Neural cell (in vitro differentiated cells): Measurements from ENCODE around the gene LHPP. TPM values are rescaled to one million over a fixed set of nuclear protein-coding genes. Genes with fewer than 3 reads are reported as not detected.

Experiments
- H2AFZ ChIP-seq: fragments of 200-600, 300-800 bp; sonication (generic), shearing (Covaris generic); 2 replicates; pipeline ENCODE4 v1.6.0; 2014; ENCODE audit warnings: low read depth, mild to moderate bottlenecking, antibody characterized with exemption, low read length, moderate library complexity
- H3F3A ChIP-seq: fragments of 200-600 bp; shearing (Covaris generic); 2 replicates; pipeline ENCODE4 v1.6.1; 2016; ENCODE audit warnings: mild to moderate bottlenecking, moderate library complexity, mixed read lengths, antibody characterized with exemption, low read length; ENCODE audit not compliant: insufficient read depth, poor library complexity, severe bottlenecking
- H3K27ac ChIP-seq: fragments of 200-600, 300-800 bp; sonication (generic), shearing (Covaris generic); 2 replicates; pipeline ENCODE4 v1.5.1; 2014; ENCODE audit warnings: mild to moderate bottlenecking, low read length, moderate library complexity
- H3K27me3 ChIP-seq: fragments of 300-800, 200-600 bp; sonication (generic), shearing (Covaris generic); 2 replicates; pipeline ENCODE4 v1.6.0; 2014; ENCODE audit warnings: mild to moderate bottlenecking, low read depth, low read length, moderate library complexity; ENCODE audit not compliant: insufficient read depth
- H3K36me3 ChIP-seq: fragments of 300-800, 200-600 bp; sonication (generic), shearing (Covaris generic); 2 replicates; pipeline ENCODE4 v1.5.1; 2014; ENCODE audit warnings: mild to moderate bottlenecking, antibody characterized with exemption, low read length, moderate library complexity; ENCODE audit not compliant: insufficient read depth
- H3K4me2 ChIP-seq: fragments of 300-800, 200-600 bp; sonication (generic), shearing (Covaris generic); 2 replicates; pipeline ENCODE4 v1.6.0; 2014; ENCODE audit warnings: mild to moderate bottlenecking, low read length
- H3K4me3 ChIP-seq: fragments of 300-800, 200-600 bp; sonication (generic), shearing (Covaris generic); 2 replicates; pipeline ENCODE4 v1.5.1; 2014; ENCODE audit warnings: mild to moderate bottlenecking, low read length, moderate library complexity
- H3K79me2 ChIP-seq: fragments of 200-600 bp; shearing (Covaris generic); replicated peaks from 2 replicates; pipeline ENCODE4 v1.6.0; 2014; ENCODE audit warnings: mild to moderate bottlenecking, low read length, moderate library complexity; ENCODE audit not compliant: insufficient read depth
- H3K9ac ChIP-seq: fragments of 300-800, 200-600 bp; sonication (generic), shearing (Covaris generic); 2 replicates; pipeline ENCODE4 v1.6.1; 2016; ENCODE audit warnings: mild to moderate bottlenecking, low read length, mixed read lengths
- H3K9me2 ChIP-seq: fragments of 200-600 bp; shearing (Covaris generic); 2 replicates; pipeline ENCODE4 v1.6.1; 2016; ENCODE audit warnings: mild to moderate bottlenecking, low read length, mixed read lengths; ENCODE audit not compliant: insufficient read depth
- H3K9me3 ChIP-seq: fragments of 200-600, 300-800 bp; sonication (generic), shearing (Covaris generic); 2 replicates; pipeline ENCODE4 v1.6.1; 2016; ENCODE audit warnings: mild to moderate bottlenecking, mixed run types, low read length, moderate library complexity, mixed read lengths
- H4K20me1 ChIP-seq: fragments of 200-600 bp; shearing (Covaris generic); 2 replicates; pipeline ENCODE4 v1.6.1; 2016; ENCODE audit warnings: mild to moderate bottlenecking, mixed run types; ENCODE audit not compliant: insufficient read depth
- EP300 ChIP-seq: fragments of 450-650 bp; conservative IDR thresholded peaks from 2 replicates; pipeline ENCODE4 v1.6.1; 2014; ENCODE audit warnings: antibody characterized with exemption, mild to moderate bottlenecking, moderate library complexity; ENCODE audit not compliant: poor library complexity, severe bottlenecking
- EZH2 ChIP-seq: fragments of 200-600, 300-800 bp; shearing (Covaris generic), sonication (generic); IDR thresholded peaks from 2 replicates; pipeline ENCODE4 v1.6.1; 2014; ENCODE audit warnings: antibody characterized with exemption, low read length, borderline replicate concordance, mild to moderate bottlenecking; ENCODE audit not compliant: insufficient read depth, poor library complexity, severe bottlenecking
- MXI1 ChIP-seq: fragments of 450-650 bp; conservative IDR thresholded peaks from 2 replicates; pipeline ENCODE4 v1.6.1; 2014; ENCODE audit warnings: antibody characterized with exemption, mild to moderate bottlenecking; ENCODE audit not compliant: poor library complexity, severe bottlenecking
- POLR2AphosphoS5 ChIP-seq: IDR thresholded peaks from 2 replicates; pipeline ENCODE4 v1.6.1; 2012
- RAD21 ChIP-seq: fragments of 450-650 bp; conservative IDR thresholded peaks from 2 replicates; pipeline ENCODE4 v1.6.1; 2014; ENCODE audit warnings: antibody characterized with exemption, mild to moderate bottlenecking, moderate library complexity
- REST ChIP-seq: IDR thresholded peaks from 2 replicates; pipeline ENCODE4 v1.6.1; 2012; ENCODE audit warnings: borderline replicate concordance
- SMC3 ChIP-seq: fragments of 450-650 bp; conservative IDR thresholded peaks from 2 replicates; pipeline ENCODE4 v1.6.1; 2014; ENCODE audit warnings: antibody characterized with exemption, mild to moderate bottlenecking, moderate library complexity; ENCODE audit not compliant: poor library complexity
- TAF1 ChIP-seq: IDR thresholded peaks from 2 replicates; pipeline ENCODE4 v1.6.1; 2012; ENCODE audit warnings: low read depth
- polyA plus RNA-seq: library from polyadenylated mRNA; depleted of rRNA; stranded (reverse); fragments of >200 nt; gene quantifications from 2 replicates; pipeline ENCODE4 v1.2.3, GENCODE V29; 2014
- TF ChIP-seq, protein P1 (sequence below): fragments of 450-650 bp; IDR thresholded peaks from 2 replicates; pipeline ENCODE4 v1.5.1; 2014; ENCODE audit warnings: antibody characterized with exemption, mild to moderate bottlenecking, moderate library complexity; ENCODE audit not compliant: poor library complexity, severe bottlenecking

Gene LHPP
- polyA plus RNA-seq, 1 donor from 2014 or later, result 16.0 TPM

GRCh38 chr10:124455441-124455840 is 6.2 kb upstream of the LHPP start:
- TF ChIP-seq EZH2 (no peak), MXI1 (no peak), REST (no peak), EP300 (no peak), TAF1 (no peak), RAD21 (no peak), SMC3 (no peak), POLR2AphosphoS5 (no peak)
- TF ChIP-seq, protein P1, sequence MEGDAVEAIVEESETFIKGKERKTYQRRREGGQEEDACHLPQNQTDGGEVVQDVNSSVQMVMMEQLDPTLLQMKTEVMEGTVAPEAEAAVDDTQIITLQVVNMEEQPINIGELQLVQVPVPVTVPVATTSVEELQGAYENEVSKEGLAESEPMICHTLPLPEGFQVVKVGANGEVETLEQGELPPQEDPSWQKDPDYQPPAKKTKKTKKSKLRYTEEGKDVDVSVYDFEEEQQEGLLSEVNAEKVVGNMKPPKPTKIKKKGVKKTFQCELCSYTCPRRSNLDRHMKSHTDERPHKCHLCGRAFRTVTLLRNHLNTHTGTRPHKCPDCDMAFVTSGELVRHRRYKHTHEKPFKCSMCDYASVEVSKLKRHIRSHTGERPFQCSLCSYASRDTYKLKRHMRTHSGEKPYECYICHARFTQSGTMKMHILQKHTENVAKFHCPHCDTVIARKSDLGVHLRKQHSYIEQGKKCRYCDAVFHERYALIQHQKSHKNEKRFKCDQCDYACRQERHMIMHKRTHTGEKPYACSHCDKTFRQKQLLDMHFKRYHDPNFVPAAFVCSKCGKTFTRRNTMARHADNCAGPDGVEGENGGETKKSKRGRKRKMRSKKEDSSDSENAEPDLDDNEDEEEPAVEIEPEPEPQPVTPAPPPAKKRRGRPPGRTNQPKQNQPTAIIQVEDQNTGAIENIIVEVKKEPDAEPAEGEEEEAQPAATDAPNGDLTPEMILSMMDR, result no peak
- no peak overlapping the region for H3K27ac ChIP-seq
- no peak overlapping the region for H3K9ac ChIP-seq
- H3K9me3 ChIP-seq, result no peaks in the 10 kb centered on the region
- H3K4me3 ChIP-seq, result no peak overlapping the region
- no peak overlapping the region for H3K4me2 ChIP-seq
- no peaks in the 10 kb centered on the region for H3K36me3 ChIP-seq
- H3F3A ChIP-seq, result no peaks in the 10 kb centered on the region
- peaks cover 24% of the 10 kb centered on the region for H3K27me3 ChIP-seq
- H2AFZ ChIP-seq, result no peak overlapping the region
- H3K9me2 ChIP-seq, result no peaks in the 10 kb centered on the region
- H3K79me2 ChIP-seq, result no peaks in the 10 kb centered on the region
- no peaks in the 10 kb centered on the region for H4K20me1 ChIP-seq

GRCh38 chr10:124458473-124458872 is 3.1 kb upstream of the LHPP start:
- H2AFZ ChIP-seq, result no peak overlapping the region
- H4K20me1 ChIP-seq, result no peaks in the 10 kb centered on the region
- H3K79me2 ChIP-seq, result no peaks in the 10 kb centered on the region
- peaks cover 3% of the 10 kb centered on the region for H3K27me3 ChIP-seq
- H3K4me3 ChIP-seq, result no peak overlapping the region
- no peak overlapping the region for H3K9ac ChIP-seq
- no peaks in the 10 kb centered on the region for H3K36me3 ChIP-seq
- H3K9me3 ChIP-seq, result no peaks in the 10 kb centered on the region
- no peak overlapping the region for H3K27ac ChIP-seq
- TF ChIP-seq RAD21 (no peak), EP300 (no peak), REST (no peak), MXI1 (no peak), SMC3 (no peak), POLR2AphosphoS5 (no peak), TAF1 (no peak), EZH2 (no peak)
- TF ChIP-seq, protein P1, result no peak
- no peaks in the 10 kb centered on the region for H3F3A ChIP-seq
- H3K9me2 ChIP-seq, result no peaks in the 10 kb centered on the region
- no peak overlapping the region for H3K4me2 ChIP-seq
